Measurements from ENCODE around the gene CHTF8.
A peak's percentile ranks its signal among the peaks of the same experiment; 100 is the strongest.

CHTF8 gene

GRCh38 chr16:69112285-69113129 lies 19.9 kb downstream of the CHTF8 start:
- no peak for DNase-seq

GRCh38 chr16:69111876-69112230 lies 20.5 kb downstream of the CHTF8 start:
- no peak for DNase-seq

GRCh38 chr16:69111216-69111875 lies 21.0 kb downstream of the CHTF8 start:
- DNase-seq = no peak

GRCh38 chr16:69110406-69110805 lies 22.0 kb downstream of the CHTF8 start:
- DNase-seq = no peak

GRCh38 chr16:69109486-69110270 lies 22.7 kb downstream of the CHTF8 start:
- no peak for DNase-seq

- DNase-seq = no peak
These were observed 23.5 kb downstream of the CHTF8 start for GRCh38 chr16:69108905-69109252.

GRCh38 chr16:69108064-69108904 lies 24.1 kb downstream of the CHTF8 start:
- no peak for DNase-seq

- DNase-seq = no peak
These were observed 24.9 kb downstream of the CHTF8 start for GRCh38 chr16:69107316-69107962.

GRCh38 chr16:69106491-69107315 lies 25.7 kb downstream of the CHTF8 start:
- no peak for DNase-seq

GRCh38 chr16:69105501-69106361 lies 26.7 kb downstream of the CHTF8 start, which contains the start of gene HAS3:
TSS of gene HAS3 (plus strand) at chr16:69105653. CDS start at chr16:69109396, 3,743 bp downstream.
- no peak for DNase-seq

GRCh38 chr16:69100071-69100691 lies 32.2 kb downstream of the CHTF8 start:
- DNase-seq = peak; percentile 83

GRCh38 chr16:69095193-69095592 lies 37.2 kb downstream of the CHTF8 start:
- DNase-seq = peak; percentile 70

GRCh38 chr16:69094501-69094900 lies 37.9 kb downstream of the CHTF8 start:
- no peak for DNase-seq

- DNase-seq = peak; percentile 39
These were observed 38.4 kb downstream of the CHTF8 start for GRCh38 chr16:69093974-69094373.

- peak; percentile 61 for DNase-seq
These were observed 43.1 kb downstream of the CHTF8 start for GRCh38 chr16:69089091-69089910.

- no peak for DNase-seq
These were observed 43.7 kb downstream of the CHTF8 start for GRCh38 chr16:69088684-69089083.

- DNase-seq = no peak
These were observed 45.2 kb downstream of the CHTF8 start for GRCh38 chr16:69087161-69087581.

GRCh38 chr16:69085032-69085695 lies 47.2 kb downstream of the CHTF8 start:
- DNase-seq = no peak
